ENCODE results near the gene MLYCD.
"Not testable (repeated sequence)": the region's sequence is repeated elsewhere in the genome, so short reads cannot be mapped to it uniquely, and the experiment has no call there.

MLYCD gene

DNA sequence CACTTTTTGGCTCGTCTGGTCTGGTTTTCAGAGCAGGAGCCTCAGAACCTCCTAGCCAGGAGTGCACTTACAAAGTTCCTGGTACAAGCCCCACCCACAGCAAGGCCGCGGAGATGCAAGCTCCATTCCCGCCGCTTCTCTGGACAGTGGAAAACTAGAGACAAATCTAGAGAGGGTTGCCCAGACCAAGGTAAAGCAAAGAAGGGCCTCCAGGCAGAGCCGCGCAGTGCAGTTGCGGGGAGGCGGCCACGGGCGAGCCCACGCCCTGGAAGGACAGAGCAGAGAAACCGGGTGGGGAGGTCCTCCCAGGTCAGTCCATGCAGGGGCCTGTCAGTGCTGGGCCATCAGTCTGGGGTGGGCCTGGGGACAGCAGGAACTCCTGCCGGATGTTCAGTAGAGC, 43.2 kb downstream of the MLYCD start:
- no peak for DNase-seq

GRCh38 chr16:83942815-83943515, 44.0 kb downstream of the MLYCD start:
- no peak for DNase-seq

- no peak for DNase-seq
These were observed 44.7 kb downstream of the MLYCD start for GRCh38 chr16:83943516-83944050.

- no peak for DNase-seq
These were observed 46.7 kb downstream of the MLYCD start for GRCh38 chr16:83945587-83945986.

DNA sequence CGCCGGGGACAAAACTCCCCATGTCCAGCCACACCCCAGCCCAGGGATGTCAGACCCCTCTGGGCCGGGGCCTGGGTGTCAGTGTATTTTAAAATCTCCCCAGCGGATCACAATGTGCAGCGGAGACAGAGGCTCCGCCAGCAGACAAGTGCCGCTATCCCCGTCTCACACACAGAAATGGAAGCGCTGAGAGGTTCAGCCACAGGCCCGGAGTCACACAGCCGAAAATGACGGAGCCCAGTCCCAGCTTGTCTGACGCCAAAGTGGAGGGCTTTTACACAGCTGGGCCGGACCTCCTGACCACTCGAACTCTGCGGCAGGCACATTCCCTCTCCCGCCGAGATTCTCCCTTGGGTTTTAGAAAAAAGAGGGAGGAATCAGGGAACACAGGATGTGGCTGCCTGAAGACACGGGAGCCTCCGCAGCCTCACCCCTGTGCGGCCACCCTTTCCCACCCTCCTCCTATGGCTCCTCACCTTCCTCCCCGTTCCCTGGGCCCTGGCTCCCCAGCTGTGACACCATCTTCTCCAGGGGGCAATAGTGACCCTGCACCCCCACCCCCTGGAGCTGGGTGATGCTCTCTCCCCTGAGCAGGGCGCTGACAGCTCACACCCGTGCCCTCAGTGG, 47.4 kb downstream of the MLYCD start:
- DNase-seq: no peak

- DNase-seq: no peak
These were observed 48.1 kb downstream of the MLYCD start for GRCh38 chr16:83946781-83947566.

- DNase-seq: no peak
These were observed 48.8 kb downstream of the MLYCD start for GRCh38 chr16:83947642-83948234.

GRCh38 chr16:83948914-83949723, 50.2 kb downstream of the MLYCD start:
- DNase-seq: no peak

GRCh38 chr16:83949724-83950001, 50.7 kb downstream of the MLYCD start:
- DNase-seq: no peak

DNA sequence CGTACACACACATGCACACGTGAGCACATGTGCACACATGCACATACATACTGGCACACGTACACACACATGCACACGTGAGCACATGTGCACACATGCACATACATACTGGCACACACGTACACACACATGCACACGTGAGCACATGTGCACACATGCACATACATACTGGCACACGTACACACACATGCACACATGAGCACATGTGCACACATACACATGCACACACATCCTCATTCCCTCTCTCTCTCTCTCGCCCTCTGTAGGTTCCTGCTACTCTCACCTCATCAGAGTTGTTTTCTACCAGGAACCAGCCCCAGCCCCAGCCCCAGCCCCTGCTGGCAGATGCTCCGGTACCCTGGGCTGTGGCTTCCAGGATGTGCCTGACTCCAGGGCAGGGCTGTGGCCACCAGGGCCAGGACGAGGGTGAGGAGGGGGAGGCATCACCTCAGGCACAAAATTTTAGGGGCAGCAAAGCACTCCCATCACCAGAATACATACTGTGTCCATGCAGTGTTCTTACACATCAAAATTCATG, 52.0 kb downstream of the MLYCD start:
- not testable (repeated sequence) for DNase-seq

DNA sequence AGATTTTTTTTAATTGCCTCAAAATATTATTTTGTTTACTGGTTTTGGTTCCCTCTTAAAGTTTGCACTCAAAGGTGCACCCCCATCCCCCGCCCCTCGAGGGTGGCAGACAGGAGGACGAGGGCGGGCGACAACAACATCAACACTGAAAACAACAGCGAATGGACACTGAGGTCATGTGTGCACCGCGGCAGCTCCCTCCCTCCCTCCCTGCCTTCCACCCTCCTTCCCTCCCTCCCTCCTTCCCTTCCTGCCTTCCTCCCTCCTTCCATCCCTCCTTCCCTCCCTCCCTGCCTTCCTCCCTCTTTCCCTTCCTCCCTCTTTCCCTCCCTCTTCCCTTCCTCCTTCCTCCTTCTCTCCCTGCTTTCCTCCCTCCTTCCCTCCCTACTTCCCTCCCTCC, 52.6 kb downstream of the MLYCD start:
- no peak for DNase-seq

DNA sequence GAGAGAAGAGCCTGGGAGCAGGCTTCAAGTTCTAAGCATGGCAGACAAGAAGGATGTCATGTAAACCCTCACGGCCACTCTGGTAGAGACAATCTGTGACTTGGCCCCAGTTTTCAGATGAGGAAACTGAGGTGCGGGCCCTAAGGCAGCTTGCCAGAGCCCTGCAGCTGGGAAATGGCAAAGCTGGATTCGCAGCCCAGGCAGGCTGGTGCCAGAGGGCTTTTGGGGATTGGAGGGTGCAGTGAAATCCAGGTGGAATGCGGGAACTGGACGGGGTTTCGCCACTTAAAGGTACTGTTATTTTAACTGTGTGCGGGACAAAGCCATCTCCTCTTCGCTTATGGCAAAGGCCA, 53.6 kb downstream of the MLYCD start:
- DNase-seq: no peak

- peak; percentile 92 for DNase-seq
These were observed 54.3 kb downstream of the MLYCD start, which contains the start of gene OSGIN1 for GRCh38 chr16:83952940-83953795. Gene OSGIN1, plus strand, starts transcription at chr16:83953240. Its CDS starts 4,432 bp downstream, at chr16:83957672.

DNA sequence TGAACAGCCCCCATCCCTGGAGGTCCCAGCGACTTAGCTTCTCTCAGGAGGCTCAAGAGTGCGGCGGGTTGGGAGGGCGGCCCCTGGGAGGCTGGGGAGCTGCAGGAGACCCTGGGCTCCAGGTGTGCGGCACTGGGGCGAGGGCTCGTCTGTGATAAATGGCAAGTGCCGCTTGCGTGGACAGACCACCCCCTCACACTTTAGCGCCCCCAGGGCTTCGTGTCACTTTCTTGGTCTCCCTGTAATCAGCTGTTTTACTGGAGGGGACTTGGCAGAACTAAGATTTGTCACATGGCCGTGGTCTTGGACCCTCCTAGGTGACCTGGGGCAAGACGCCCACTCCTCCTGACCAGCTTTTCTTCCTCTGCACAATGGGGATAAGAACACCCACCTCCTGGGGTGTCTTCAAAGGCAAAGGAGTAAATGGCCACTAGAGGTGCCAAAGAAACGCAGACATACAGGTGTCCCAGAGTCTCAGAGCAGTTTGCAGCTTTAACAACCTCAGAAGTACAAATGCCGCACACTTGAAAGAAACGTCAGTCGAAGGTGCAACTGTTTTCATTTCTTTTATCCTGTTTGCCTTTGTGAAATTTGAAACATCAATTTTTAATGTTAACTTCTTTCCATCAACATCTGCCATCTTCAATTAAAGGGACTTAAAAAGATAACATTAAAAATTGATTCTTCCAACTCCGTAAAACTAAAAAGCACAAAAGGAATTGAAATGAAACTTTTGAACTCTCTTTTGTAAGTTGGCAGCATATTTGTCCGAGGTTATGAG, 55.1 kb downstream of the MLYCD start:
- DNase-seq: peak; percentile 17

- peak; percentile 38 for DNase-seq
These were observed 55.7 kb downstream of the MLYCD start for GRCh38 chr16:83954577-83955016.

DNA sequence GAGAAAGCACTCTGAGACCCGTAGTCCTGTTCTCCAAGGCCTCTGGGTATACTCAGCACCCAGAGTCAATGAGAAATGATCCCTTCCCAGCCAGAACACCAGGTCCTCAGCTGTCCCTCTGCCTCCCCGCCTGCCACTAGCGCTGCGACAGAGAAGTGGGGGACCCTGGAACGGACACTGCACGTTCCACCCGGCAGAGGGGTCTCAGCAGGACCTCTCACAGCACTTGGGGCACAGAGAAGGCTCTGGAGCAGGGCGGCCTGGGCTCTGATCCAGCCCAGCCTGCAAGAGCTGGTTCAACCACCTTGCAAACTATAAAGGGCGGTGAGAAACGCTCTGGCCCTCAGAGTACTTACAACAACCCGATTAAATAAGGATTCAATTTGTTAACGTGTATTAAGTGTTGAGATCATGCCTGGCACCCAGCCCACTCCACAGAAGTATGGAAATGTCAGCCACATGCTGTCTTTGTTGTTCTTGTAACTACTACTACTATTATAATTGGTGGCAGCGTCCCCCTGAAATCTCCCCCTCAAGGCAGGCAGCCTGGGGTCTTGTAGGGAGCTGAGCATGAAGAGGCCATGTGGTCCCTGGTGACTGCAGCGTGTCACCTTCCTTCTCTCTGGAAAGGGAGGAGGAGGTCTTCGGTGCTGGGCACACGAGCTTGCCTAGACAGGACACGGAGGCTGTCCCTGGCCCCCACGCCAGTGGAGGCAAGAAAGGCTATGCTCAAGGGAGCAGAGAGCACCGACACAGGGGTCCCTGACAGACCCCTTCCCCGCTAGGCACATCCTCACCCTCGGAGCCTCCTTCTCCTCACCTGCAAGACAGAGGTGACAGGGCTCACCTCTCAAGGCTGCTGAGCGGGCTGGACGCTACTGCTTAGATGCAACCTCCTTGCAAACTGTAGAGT, 56.6 kb downstream of the MLYCD start:
- peak; percentile 57 for DNase-seq

DNA sequence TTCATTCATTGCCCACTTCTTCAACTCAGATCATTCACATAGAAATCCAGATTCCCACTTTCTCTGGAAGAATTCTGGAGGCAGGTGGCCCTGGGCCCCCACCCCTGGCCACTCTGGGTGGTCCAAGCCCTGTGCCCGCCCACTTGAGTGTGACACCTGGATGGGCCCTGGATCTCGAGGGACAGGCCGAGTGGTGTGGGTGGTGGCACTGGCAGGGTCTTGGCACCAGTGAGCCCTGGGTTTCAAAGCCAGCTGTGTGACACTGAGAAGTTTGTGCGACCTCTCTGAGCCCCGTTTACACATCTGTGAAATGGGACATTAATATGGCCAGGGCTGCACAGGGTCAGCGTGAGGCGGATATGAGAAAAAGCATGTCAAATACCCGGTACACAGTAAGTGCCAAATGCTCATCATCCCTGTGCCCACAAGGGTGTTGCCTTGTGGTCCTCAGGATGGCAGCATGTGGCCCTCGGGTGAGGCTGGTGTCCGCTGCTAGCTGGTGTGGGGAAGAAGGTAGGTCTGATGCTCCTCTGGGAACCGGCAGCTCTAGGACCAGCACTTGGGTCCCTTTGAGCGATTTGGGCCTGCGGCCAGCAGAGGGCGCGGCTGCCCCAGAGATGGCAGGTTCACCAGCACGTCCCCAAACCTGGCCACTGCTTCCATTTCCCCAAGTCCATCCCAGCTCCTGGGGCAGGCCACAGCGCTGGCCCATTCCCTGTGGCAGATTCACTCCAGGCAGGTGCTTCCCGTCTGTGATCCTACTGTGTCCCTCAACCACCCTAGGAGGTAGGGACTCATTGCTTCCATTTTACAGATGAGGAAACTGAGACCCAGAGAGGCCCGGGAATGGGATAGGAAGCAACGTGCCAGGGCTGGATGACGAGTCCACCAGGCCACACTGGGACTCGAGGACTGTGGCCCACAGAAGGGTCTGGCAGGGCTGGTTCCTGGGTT, 57.7 kb downstream of the MLYCD start:
- peak; percentile 68 for DNase-seq

Data from fibroblast of skin of abdomen (primary cell).